Endothelial cell of umbilical vein (primary cell): Measurements from ENCODE around the gene PRKCQ. TPM values are rescaled to one million over a fixed set of nuclear protein-coding genes. Genes with fewer than 3 reads are reported as not detected.

ENCODE experiments used
- BruUV-seq: library from RNA; stranded (reverse); fragments of 400-500 nt; replicated peaks from 2 replicates; lab custom pipeline; 2021; lab: Mats Ljungman, UMichigan
- CTCF ChIA-PET: fragments of 300-600, 350-600 bp; sonication (Branson Sonifier 250); formaldehyde crosslinking; loops from one replicate; lab custom pipeline; 2021; ENCODE audit warnings: antibody characterized with exemption, inconsistent platforms; lab: Charles Lee
- POLR2A ChIA-PET: fragments of 300-600, 350-600 bp; sonication (Branson Sonifier 250); formaldehyde crosslinking; loops from one replicate; lab custom pipeline; 2021; ENCODE audit warnings: antibody characterized with exemption, inconsistent platforms; lab: Charles Lee
- DNase-seq: peaks from one replicate; pipeline ENCODE4 v3.0.0-alpha.2; 2011; ENCODE audit warnings: low read depth, low spot score
- FAIRE-seq: peaks from 2 replicates; lab custom pipeline; 2011; peaks lifted over from hg19 to GRCh38; lab: Jason Lieb, UNC
- H2AFZ ChIP-seq: 2 replicates; pipeline ENCODE4 v1.6.0; 2012; ENCODE audit warnings: low read depth, low read length, control low read depth, inconsistent platforms
- H3K27ac ChIP-seq: 2 replicates; pipeline ENCODE4 v1.5.1; 2011; ENCODE audit warnings: low read depth, mild to moderate bottlenecking, control low read depth, low read length, moderate library complexity; ENCODE audit not compliant: insufficient read depth
- H3K27me3 ChIP-seq, 2 experiments: 2 replicates each; pipeline versions ENCODE4 v1.6.0 to v1.6.1; 2011; ENCODE audit warnings: low read length in 2 of 2, mixed read lengths in 1 of 2; ENCODE audit not compliant: control insufficient read depth in 2 of 2, insufficient read depth in 2 of 2
- H3K36me3 ChIP-seq, 2 experiments: 2 replicates in 1 of 2; 3 replicates in 1 of 2; pipeline ENCODE4 v1.5.1; 2011; ENCODE audit warnings: low read length in 2 of 2, mild to moderate bottlenecking in 1 of 2, moderate library complexity in 1 of 2; ENCODE audit not compliant: control insufficient read depth in 2 of 2, insufficient read depth in 2 of 2; ENCODE audit errors: extremely low read depth in 1 of 2
- H3K4me1 ChIP-seq: 3 replicates; pipeline ENCODE4 v1.5.1; 2011; ENCODE audit warnings: mild to moderate bottlenecking, low read length; ENCODE audit not compliant: control insufficient read depth, insufficient read depth; ENCODE audit errors: extremely low read depth
- H3K4me2 ChIP-seq: 2 replicates; pipeline ENCODE4 v1.6.1; 2011; ENCODE audit warnings: low read length, control low read depth, mixed read lengths; ENCODE audit not compliant: insufficient read depth
- H3K4me3 ChIP-seq, 3 experiments: fragments of 200-600 bp in 1 of 3; sonication (generic), shearing (Covaris generic) in 1 of 3; replicated peaks in 1 of 3; 2 replicates each; pipeline ENCODE4 v1.5.1; 2011 to 2016; ENCODE audit warnings: control low read depth in 3 of 3, low read length in 3 of 3, mild to moderate bottlenecking in 2 of 3, inconsistent platforms in 1 of 3, low read depth in 1 of 3, moderate library complexity in 1 of 3; ENCODE audit not compliant: insufficient read depth in 1 of 3
- H3K79me2 ChIP-seq: 2 replicates; pipeline ENCODE4 v1.6.0; 2012; ENCODE audit warnings: low read length, inconsistent platforms; ENCODE audit not compliant: control insufficient read depth, insufficient read depth
- H3K9ac ChIP-seq: replicated peaks from 2 replicates; pipeline ENCODE3; 2011; ENCODE audit warnings: low read length, control low read depth; ENCODE audit not compliant: insufficient read depth; ENCODE audit errors: extremely low read depth
- H3K9me1 ChIP-seq: replicated peaks from 3 replicates; pipeline ENCODE4 v1.6.0; 2011; ENCODE audit warnings: mild to moderate bottlenecking, low read length; ENCODE audit not compliant: control insufficient read depth, insufficient read depth; ENCODE audit errors: extremely low read depth
- H3K9me3 ChIP-seq: replicated peaks from 2 replicates; pipeline ENCODE4 v1.5.1; 2012; ENCODE audit warnings: low read length, inconsistent platforms; ENCODE audit not compliant: control insufficient read depth, insufficient read depth
- H4K20me1 ChIP-seq: replicated peaks from 2 replicates; pipeline ENCODE3; 2011; ENCODE audit warnings: mild to moderate bottlenecking, low read length; ENCODE audit not compliant: control insufficient read depth, insufficient read depth; ENCODE audit errors: extremely low read depth
- EZH2 ChIP-seq: IDR thresholded peaks from 2 replicates; pipeline ENCODE4 v1.6.1; 2012; ENCODE audit warnings: borderline replicate concordance, low read depth, mild to moderate bottlenecking, moderate library complexity, low read length, inconsistent platforms; ENCODE audit not compliant: severe bottlenecking
- FOS ChIP-seq: IDR thresholded peaks from 2 replicates; pipeline ENCODE4 v1.6.1; 2011; ENCODE audit warnings: mild to moderate bottlenecking, low read length, moderate library complexity, borderline replicate concordance; ENCODE audit not compliant: insufficient read depth
- GATA2 ChIP-seq: IDR thresholded peaks from 2 replicates; pipeline ENCODE4 v1.7.0; 2011; ENCODE audit warnings: low read depth, mild to moderate bottlenecking, moderate library complexity, mixed read lengths, low read length; ENCODE audit not compliant: insufficient read length, insufficient read depth
- JUN ChIP-seq: IDR thresholded peaks from 2 replicates; pipeline ENCODE4 v1.6.1; 2011; ENCODE audit warnings: borderline replicate concordance, low read depth; ENCODE audit not compliant: insufficient read length, insufficient read depth
- MYC ChIP-seq: IDR thresholded peaks from one replicate; pipeline ENCODE4 v1.6.1; 2011; ENCODE audit warnings: mild to moderate bottlenecking, low read depth, low read length
- POLR2A ChIP-seq: IDR thresholded peaks from 2 replicates; pipeline ENCODE4 v1.6.1; 2012; ENCODE audit warnings: low read depth, mild to moderate bottlenecking, control low read depth, low read length
- POLR2AphosphoS5 ChIP-seq: IDR thresholded peaks from 2 replicates; pipeline ENCODE4 v1.6.1; 2012; ENCODE audit warnings: low read depth, mild to moderate bottlenecking, control low read depth, low read length, moderate library complexity; ENCODE audit not compliant: insufficient read depth
- dilution Hi-C: fragments of 300-500 bp; cut with MboI; formaldehyde crosslinking; loops from one replicate; pipeline ENCODE4 v1.15.0; 2019; ENCODE audit warnings: low sequenced_read_pairs; ENCODE audit not compliant: extremely low pct_ligation_motif_present
- intact Hi-C: fragments of 100-400 bp; cut with micrococcal nuclease; formaldehyde crosslinking; loops from one replicate; pipeline ENCODE4 v1.10.0; 2022
- polyA plus RNA-seq, 4 experiments: library from polyadenylated mRNA; depleted of rRNA in 3 of 4; stranded (reverse) in 3 of 4; unstranded in 1 of 4; fragments of >200 nt; gene quantifications; 2 replicates each; pipeline versions ENCODE4 v1.2.1 to v1.2.3, GENCODE V29; 2011 to 2012; ENCODE audit warnings: missing spikeins in 1 of 4
- total RNA-seq: library from RNA; stranded (reverse); gene quantifications from 2 replicates; pipeline ENCODE4 v1.2.3, GENCODE V29; 2021
- TF ChIP-seq, protein P1 (sequence below), 2 donors: IDR thresholded peaks; 1 replicate in 1 of 2; 2 replicates in 1 of 2; pipeline ENCODE4 v1.5.1; 2011; ENCODE audit warnings: low read length in 2 of 2, mild to moderate bottlenecking in 2 of 2, moderate library complexity in 2 of 2, control low read depth in 1 of 2, inconsistent platforms in 1 of 2, low read depth in 1 of 2; ENCODE audit not compliant: insufficient read depth in 1 of 2; ENCODE audit errors: extremely low read depth in 1 of 2
- TF ChIP-seq, protein P2 (sequence below): IDR thresholded peaks from 2 replicates; pipeline ENCODE4 v1.6.1; 2011; ENCODE audit not compliant: insufficient read depth, insufficient read length

PRKCQ gene
- total and polyA plus RNA-seq, 2 donors (not counting 3 experiments of a cell fraction or from before 2014, with no cell fraction given), result 0.32 to 0.55 TPM

DNA sequence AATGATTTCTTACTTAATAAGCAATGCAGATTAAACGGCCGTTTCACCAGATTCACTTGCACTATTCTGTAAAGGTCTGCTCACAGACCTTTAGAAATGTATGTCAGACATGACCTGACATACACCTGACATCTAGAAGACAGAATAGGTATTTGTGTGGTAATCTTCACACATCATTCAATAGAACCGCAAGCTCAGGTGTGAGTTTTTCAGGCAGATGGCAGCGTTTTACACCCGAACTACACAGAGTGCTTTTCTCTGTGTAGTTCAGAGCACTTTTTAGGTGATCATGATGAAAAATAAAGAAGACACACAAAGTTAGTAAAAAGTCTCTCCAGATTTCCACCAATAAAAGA lies 63.2 kb downstream of the PRKCQ start:
- no peak for DNase-seq
- no TSS peak for BruUV-seq

More for the DNA sequence above, 63.2 kb downstream of the PRKCQ start:
- Histone ChIP-seq H3K9me3 (no peaks in the 10 kb centered on the region), H3K79me2 (no peaks in the 10 kb centered on the region), H3K27ac (no peak overlapping the region), H3K4me2 (no peak overlapping the region), H3K4me3 (no peak overlapping the region), H4K20me1 (no peaks in the 10 kb centered on the region), H3K9me1 (no peaks in the 10 kb centered on the region), H3K9ac (no peak overlapping the region), H2AFZ (no peak overlapping the region), H3K36me3 (no peaks in the 10 kb centered on the region), H3K4me1 (no peaks in the 10 kb centered on the region), H3K27me3 (no peaks in the 10 kb centered on the region)
- intact Hi-C loops (no loop called here), dilution Hi-C loops (no loop called here)
- no peak for FAIRE-seq
- TF ChIP-seq GATA2, result no peak
- no peak for TF ChIP-seq MYC
- TF ChIP-seq, protein P1, sequence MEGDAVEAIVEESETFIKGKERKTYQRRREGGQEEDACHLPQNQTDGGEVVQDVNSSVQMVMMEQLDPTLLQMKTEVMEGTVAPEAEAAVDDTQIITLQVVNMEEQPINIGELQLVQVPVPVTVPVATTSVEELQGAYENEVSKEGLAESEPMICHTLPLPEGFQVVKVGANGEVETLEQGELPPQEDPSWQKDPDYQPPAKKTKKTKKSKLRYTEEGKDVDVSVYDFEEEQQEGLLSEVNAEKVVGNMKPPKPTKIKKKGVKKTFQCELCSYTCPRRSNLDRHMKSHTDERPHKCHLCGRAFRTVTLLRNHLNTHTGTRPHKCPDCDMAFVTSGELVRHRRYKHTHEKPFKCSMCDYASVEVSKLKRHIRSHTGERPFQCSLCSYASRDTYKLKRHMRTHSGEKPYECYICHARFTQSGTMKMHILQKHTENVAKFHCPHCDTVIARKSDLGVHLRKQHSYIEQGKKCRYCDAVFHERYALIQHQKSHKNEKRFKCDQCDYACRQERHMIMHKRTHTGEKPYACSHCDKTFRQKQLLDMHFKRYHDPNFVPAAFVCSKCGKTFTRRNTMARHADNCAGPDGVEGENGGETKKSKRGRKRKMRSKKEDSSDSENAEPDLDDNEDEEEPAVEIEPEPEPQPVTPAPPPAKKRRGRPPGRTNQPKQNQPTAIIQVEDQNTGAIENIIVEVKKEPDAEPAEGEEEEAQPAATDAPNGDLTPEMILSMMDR (IDR thresholded peaks at IDR 0.05; ENCODE audit: extremely low read depth in 1 of 2, insufficient read depth in 1 of 2, low read depth in 1 of 2, low read length in 2 of 2), result no peak
- TF ChIP-seq, protein P2, sequence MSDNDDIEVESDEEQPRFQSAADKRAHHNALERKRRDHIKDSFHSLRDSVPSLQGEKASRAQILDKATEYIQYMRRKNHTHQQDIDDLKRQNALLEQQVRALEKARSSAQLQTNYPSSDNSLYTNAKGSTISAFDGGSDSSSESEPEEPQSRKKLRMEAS, result no peak
- no peak for TF ChIP-seq JUN
- TF ChIP-seq FOS, result no peak
- no peak for TF ChIP-seq POLR2AphosphoS5
- no peak for TF ChIP-seq EZH2
- no peak for TF ChIP-seq POLR2A
- ChIA-PET CTCF (no interaction called here), POLR2A (no interaction called here)
